ENCODE data around the gene KDM4C. TPM values are rescaled to one million over a fixed set of nuclear protein-coding genes. Genes with fewer than 3 reads are reported as not detected.

KDM4C gene
- total RNA-seq, 1 experiment from 2014 or later = 7.1 TPM

- in situ Hi-C loops (cut with HindIII; ENCODE audit: low pct_unique_long_range_greater_than_20kb, low sequenced_read_pairs) = no loop called here
- intact Hi-C loops (cut with micrococcal nuclease; ENCODE audit: unreplicated experiment) = no loop called here
- no peaks in the 10 kb centered on the region for H3K27me3 ChIP-seq (ENCODE audit: control insufficient read depth, insufficient read depth, low read length)
- H3K36me3 ChIP-seq (ENCODE audit: control insufficient read depth, insufficient read depth, low read length) = no peaks in the 10 kb centered on the region
- TF ChIP-seq POLR2AphosphoS5 (IDR thresholded peaks at IDR 0.05; ENCODE audit: low read depth, low read length) = no peak
- no peak overlapping the region for H3K4me3 ChIP-seq (ENCODE audit: low read depth in 2 of 2, low read length in 2 of 2)
- DNase-seq (ENCODE audit: low read depth, low spot score) (no peak), ATAC-seq (no peak)
- no TSS peak for BruUV-seq (replicated peaks)
- ChIA-PET POLR2A (no interaction called here), CTCF (no interaction called here)
- no peaks in the 10 kb centered on the region for H3K9me3 ChIP-seq (ENCODE audit: control insufficient read depth, insufficient read depth, low read depth, low read length)
- no peaks in the 10 kb centered on the region for H3K4me1 ChIP-seq (ENCODE audit: control insufficient read depth, insufficient read depth, low read length)
- H3K27ac ChIP-seq (ENCODE audit: low read length) = no peak overlapping the region
Observed at GRCh38 chr9:6928863-6929262, 171.1 kb downstream of the KDM4C start.

GRCh38 chr9:6929441-6930215 lies 171.9 kb downstream of the KDM4C start:
- H3K27me3 ChIP-seq (ENCODE audit: control insufficient read depth, insufficient read depth, low read length) = no peaks in the 10 kb centered on the region
- TF ChIP-seq TCF7L2 (IDR thresholded peaks at IDR 0.05; ENCODE audit: low read depth, low read length) (no peak), REST (IDR thresholded peaks at IDR 0.05; ENCODE audit: insufficient read depth in 1 of 2, low read depth in 2 of 2, low read length in 1 of 2) (no peak)
- DNase-seq (ENCODE audit: low read depth, low spot score) (no peak), ATAC-seq (no peak)
- no TSS peak for BruUV-seq (replicated peaks)
- H3K4me3 ChIP-seq (ENCODE audit: low read depth in 2 of 2, low read length in 2 of 2) = no peak overlapping the region
- H3K4me1 ChIP-seq (ENCODE audit: control insufficient read depth, insufficient read depth, low read length) = no peaks in the 10 kb centered on the region
- no peaks in the 10 kb centered on the region for H3K36me3 ChIP-seq (ENCODE audit: control insufficient read depth, insufficient read depth, low read length)
- CTCF ChIA-PET = no interaction called here
- H3K9me3 ChIP-seq (ENCODE audit: control insufficient read depth, insufficient read depth, low read depth, low read length) = no peaks in the 10 kb centered on the region
- intact Hi-C loops (cut with micrococcal nuclease; ENCODE audit: unreplicated experiment) (no loop called here), in situ Hi-C loops (cut with HindIII; ENCODE audit: low pct_unique_long_range_greater_than_20kb, low sequenced_read_pairs) (no loop called here)
- POLR2A ChIA-PET = no interaction called here
- no peak overlapping the region for H3K27ac ChIP-seq (ENCODE audit: low read length)

GRCh38 chr9:6930827-6931226 lies 173.1 kb downstream of the KDM4C start:
- H3K4me1 ChIP-seq (ENCODE audit: control insufficient read depth, insufficient read depth, low read length) = no peaks in the 10 kb centered on the region
- H3K27ac ChIP-seq (ENCODE audit: low read length) = no peak overlapping the region
- H3K36me3 ChIP-seq (ENCODE audit: control insufficient read depth, insufficient read depth, low read length) = no peaks in the 10 kb centered on the region
- intact Hi-C loops (cut with micrococcal nuclease; ENCODE audit: unreplicated experiment) (no loop called here), in situ Hi-C loops (cut with HindIII; ENCODE audit: low pct_unique_long_range_greater_than_20kb, low sequenced_read_pairs) (no loop called here)
- TF ChIP-seq TCF7L2 (IDR thresholded peaks at IDR 0.05; ENCODE audit: low read depth, low read length) (no peak), POLR2AphosphoS5 (IDR thresholded peaks at IDR 0.05; ENCODE audit: low read depth, low read length) (no peak), SIN3A (IDR thresholded peaks at IDR 0.05; ENCODE audit: borderline replicate concordance, insufficient read depth, low read depth, low read length) (no peak), REST (IDR thresholded peaks at IDR 0.05; ENCODE audit: insufficient read depth in 1 of 2, low read depth in 2 of 2, low read length in 1 of 2) (no peak)
- TF ChIP-seq, protein P1, sequence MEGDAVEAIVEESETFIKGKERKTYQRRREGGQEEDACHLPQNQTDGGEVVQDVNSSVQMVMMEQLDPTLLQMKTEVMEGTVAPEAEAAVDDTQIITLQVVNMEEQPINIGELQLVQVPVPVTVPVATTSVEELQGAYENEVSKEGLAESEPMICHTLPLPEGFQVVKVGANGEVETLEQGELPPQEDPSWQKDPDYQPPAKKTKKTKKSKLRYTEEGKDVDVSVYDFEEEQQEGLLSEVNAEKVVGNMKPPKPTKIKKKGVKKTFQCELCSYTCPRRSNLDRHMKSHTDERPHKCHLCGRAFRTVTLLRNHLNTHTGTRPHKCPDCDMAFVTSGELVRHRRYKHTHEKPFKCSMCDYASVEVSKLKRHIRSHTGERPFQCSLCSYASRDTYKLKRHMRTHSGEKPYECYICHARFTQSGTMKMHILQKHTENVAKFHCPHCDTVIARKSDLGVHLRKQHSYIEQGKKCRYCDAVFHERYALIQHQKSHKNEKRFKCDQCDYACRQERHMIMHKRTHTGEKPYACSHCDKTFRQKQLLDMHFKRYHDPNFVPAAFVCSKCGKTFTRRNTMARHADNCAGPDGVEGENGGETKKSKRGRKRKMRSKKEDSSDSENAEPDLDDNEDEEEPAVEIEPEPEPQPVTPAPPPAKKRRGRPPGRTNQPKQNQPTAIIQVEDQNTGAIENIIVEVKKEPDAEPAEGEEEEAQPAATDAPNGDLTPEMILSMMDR (IDR thresholded peaks at IDR 0.05) = no peak
- ChIA-PET POLR2A (no interaction called here), CTCF (no interaction called here)
- no peak for DNase-seq (ENCODE audit: low read depth, low spot score)
- no peaks in the 10 kb centered on the region for H3K27me3 ChIP-seq (ENCODE audit: control insufficient read depth, insufficient read depth, low read length)
- H3K4me3 ChIP-seq (ENCODE audit: low read depth in 2 of 2, low read length in 2 of 2) = no peak overlapping the region
- BruUV-seq (replicated peaks) = no TSS peak
- no peak for ATAC-seq
- H3K9me3 ChIP-seq (ENCODE audit: control insufficient read depth, insufficient read depth, low read depth, low read length) = no peaks in the 10 kb centered on the region
